GM12865 (cell line): Measurements from ENCODE around the gene ISY1.
A peak's percentile ranks its signal among the peaks of the same experiment; 100 is the strongest.
"Not testable (repeated sequence)": the region's sequence is repeated elsewhere in the genome, so short reads cannot be mapped to it uniquely, and the experiment has no call there.

Experiments
- DNase-seq: peaks from one replicate; pipeline ENCODE4 v3.0.0; 2010; ENCODE audit warnings: low read depth
- H3K4me3 ChIP-seq: 2 replicates; pipeline ENCODE4 v1.5.1; 2011; ENCODE audit warnings: mild to moderate bottlenecking, low read depth, low read length, control low read depth
- CTCF ChIP-seq: IDR thresholded peaks from 2 replicates; pipeline ENCODE4 v1.5.1; 2011; ENCODE audit warnings: low read length, control low read depth, low read depth, inconsistent platforms; ENCODE audit not compliant: insufficient read depth; ENCODE audit errors: missing control alignments

ISY1 gene

DNA sequence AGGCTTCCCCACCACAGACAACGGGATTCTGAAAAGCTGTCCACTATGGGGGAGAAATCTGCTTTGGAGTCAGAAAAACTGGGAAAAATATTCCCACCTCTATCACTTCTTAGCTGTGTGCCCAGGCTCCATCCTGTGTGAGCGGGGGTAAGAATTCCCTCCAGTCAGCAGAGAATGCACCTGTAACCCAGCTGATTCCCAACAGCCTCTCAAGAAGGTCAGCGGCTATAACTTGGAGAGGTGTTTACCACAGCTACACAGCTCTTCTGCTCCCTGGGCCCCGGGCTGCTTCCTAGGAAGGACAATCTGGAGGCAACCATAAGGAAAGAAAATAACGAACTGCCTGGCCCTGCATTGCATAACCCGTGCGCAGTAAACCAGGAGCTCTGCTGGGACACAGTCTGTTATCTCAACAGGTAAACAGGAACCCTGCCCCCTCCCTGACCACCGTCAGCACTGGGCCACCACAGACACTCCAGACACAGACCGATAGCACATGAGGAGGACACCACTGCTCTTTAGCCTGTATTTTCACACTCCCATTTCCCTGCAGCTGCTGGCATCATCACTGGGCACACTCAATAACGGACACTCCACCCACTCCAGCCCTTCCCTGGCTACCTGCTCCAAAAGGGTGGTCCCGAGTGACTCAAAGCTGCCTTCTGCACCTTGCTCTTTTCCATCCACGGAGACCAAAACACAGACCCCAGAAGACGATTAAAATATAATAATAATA, 41.3 kb downstream of the ISY1 start:
- DNase-seq, result no peak
- peak overlapping the region; percentile 73 for H3K4me3 ChIP-seq

DNA sequence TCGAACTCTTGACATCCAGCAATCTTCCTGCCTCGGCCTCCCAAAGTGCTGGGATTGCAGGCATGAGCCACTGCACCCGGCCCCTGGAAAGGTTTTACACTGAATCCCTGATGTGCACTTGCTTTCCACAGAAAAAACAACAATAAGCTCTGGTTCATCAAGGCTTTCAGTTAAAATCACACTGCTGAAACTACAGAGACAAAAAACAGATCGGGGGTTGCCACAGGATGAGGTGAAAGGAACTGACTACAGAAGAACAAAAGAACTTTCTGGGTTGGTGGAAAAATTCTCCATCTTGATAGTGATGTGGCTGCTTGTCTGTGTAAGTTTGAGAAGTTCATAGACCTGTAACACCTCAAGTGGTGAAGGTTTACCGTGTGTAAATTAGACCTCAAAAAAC, 42.1 kb downstream of the ISY1 start:
- no peak overlapping the region for H3K4me3 ChIP-seq
- TF ChIP-seq CTCF, result no peak
- DNase-seq, result no peak

More for the DNA sequence above, 41.3 kb downstream of the ISY1 start:
- no peak for TF ChIP-seq CTCF

GRCh38 chr3:129117134-129117533, 43.7 kb downstream of the ISY1 start:
- TF ChIP-seq CTCF, result no peak
- DNase-seq, result no peak
- H3K4me3 ChIP-seq, result no peak overlapping the region

DNA sequence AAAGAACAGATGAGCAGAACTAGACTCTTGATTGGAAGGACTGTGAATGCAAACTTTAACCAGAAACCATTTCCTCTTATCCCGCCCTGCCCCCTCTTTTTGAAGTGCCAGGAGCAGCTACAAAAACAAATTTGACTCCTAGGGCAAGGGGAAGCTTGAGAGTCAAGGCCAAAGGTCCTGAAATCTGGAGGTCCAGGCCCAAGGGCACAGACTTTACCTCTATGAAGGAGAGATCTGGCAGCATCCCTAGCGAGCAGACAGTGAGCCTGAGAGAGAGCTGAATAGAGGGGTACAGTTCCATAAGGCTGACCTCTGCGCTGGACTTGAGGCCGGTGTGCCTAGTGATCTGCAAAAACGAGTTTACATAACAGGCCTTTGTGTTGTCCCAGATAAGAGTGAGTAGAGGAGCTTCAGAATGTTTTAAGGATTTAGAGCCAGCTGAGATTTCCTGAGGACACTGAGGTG, 44.3 kb downstream of the ISY1 start:
- no peak for TF ChIP-seq CTCF
- H3K4me3 ChIP-seq, result no peak overlapping the region
- DNase-seq, result no peak

- DNase-seq, result no peak
- TF ChIP-seq CTCF, result no peak
- H3K4me3 ChIP-seq, result no peak overlapping the region
Observed at GRCh38 chr3:129114455-129114854, 46.4 kb downstream of the ISY1 start.

- TF ChIP-seq CTCF, result no peak
- DNase-seq, result no peak
- no peak overlapping the region for H3K4me3 ChIP-seq
Observed at GRCh38 chr3:129112308-129113052, 48.4 kb downstream of the ISY1 start.

- DNase-seq, result not testable (repeated sequence)
Observed at GRCh38 chr3:129111076-129111780, 49.6 kb downstream of the ISY1 start.

More at GRCh38 chr3:129111076-129111780, 49.6 kb downstream of the ISY1 start:
- H3K4me3 ChIP-seq, result not testable (repeated sequence)
